Neural crest cell (in vitro differentiated cells): Measurements from ENCODE around the gene USP10. TPM values are rescaled to one million over a fixed set of nuclear protein-coding genes. Genes with fewer than 3 reads are reported as not detected.

Source experiments
- DNase-seq: peaks from one replicate; pipeline ENCODE4 v3.0.0; 2021; ENCODE audit warnings: low read depth, mixed read lengths, low spot score
- H3K27ac Mint-ChIP-seq: one replicate; pipeline ENCODE4 v1.8.0; 2021; ENCODE audit warnings: mild to moderate bottlenecking, mixed read lengths; ENCODE audit not compliant: unreplicated experiment
- H3K27me3 Mint-ChIP-seq: 2 replicates; pipeline ENCODE4 v1.8.0; 2021; ENCODE audit warnings: low read depth, mild to moderate bottlenecking, mixed read lengths
- H3K36me3 Mint-ChIP-seq: 2 replicates; pipeline ENCODE4 v1.8.0; 2021; ENCODE audit warnings: low read depth, mild to moderate bottlenecking, mixed read lengths
- H3K4me1 Mint-ChIP-seq: 2 replicates; pipeline ENCODE4 v1.8.0; 2021; ENCODE audit warnings: mixed read lengths
- H3K4me3 Mint-ChIP-seq: one replicate; pipeline ENCODE4 v1.8.0; 2021; ENCODE audit warnings: mild to moderate bottlenecking, mixed read lengths
- H3K9me3 Mint-ChIP-seq: 2 replicates; pipeline ENCODE4 v1.8.0; 2021; ENCODE audit warnings: mixed read lengths
- total RNA-seq: library from RNA; stranded (reverse); gene quantifications from 2 replicates; pipeline ENCODE4 v1.2.1, GENCODE V29; 2021
- TF ChIP-seq, protein P1 (sequence below): fragments of 200-600 bp; sonication (generic); conservative IDR thresholded peaks from 2 replicates; pipeline ENCODE4 v1.5.0; 2021; ENCODE audit warnings: antibody characterized with exemption, mild to moderate bottlenecking

USP10 gene
- total RNA-seq, 1 donor from 2014 or later: 149 TPM

DNA sequence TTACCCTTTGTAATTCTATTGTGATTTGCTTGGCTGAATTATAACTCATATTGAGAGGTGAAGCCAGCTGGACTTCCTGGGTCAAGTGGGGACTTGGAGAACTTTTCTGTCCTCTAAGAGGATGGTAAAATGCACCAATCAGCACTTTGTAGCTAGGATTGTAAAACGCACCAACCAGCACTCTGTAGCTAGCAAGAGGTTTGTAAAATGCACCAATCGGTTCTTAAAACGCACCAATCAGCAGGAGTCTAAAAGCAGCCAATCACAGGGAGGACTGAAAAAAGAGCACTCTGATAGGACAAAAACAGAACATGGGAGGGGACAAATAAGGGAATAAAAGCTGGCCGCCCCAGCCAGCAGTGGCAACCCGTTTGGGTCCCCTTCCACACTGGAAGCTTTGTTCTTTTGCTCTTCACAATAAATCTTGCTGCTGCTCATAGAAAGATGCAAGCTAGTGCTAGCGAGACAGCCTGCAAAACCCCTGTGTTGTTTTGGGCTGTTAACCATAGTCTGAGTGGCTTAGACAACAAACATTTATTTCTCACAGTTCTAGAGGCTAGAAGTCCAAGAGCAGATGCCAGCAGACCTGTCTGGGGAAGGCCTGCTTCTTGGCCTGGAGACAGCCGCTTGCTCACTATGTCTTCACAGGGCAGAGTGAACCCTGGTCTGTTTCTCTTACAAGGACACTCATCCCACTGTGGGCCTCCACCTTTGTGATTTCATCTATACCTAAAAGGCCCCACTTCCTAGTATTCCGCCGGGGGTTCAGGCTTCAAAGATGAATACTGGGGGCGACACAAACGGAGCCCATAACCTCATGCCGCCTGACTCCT lies 81.0 kb downstream of the USP10 start:
- no peak for DNase-seq
- H3K27ac Mint-ChIP-seq: no peak overlapping the region
- no peaks in the 10 kb centered on the region for H3K9me3 Mint-ChIP-seq
- peaks cover 29% of the 10 kb centered on the region for H3K36me3 Mint-ChIP-seq
- no peaks in the 10 kb centered on the region for H3K4me1 Mint-ChIP-seq
- H3K27me3 Mint-ChIP-seq: no peaks in the 10 kb centered on the region
- TF ChIP-seq, protein P1, sequence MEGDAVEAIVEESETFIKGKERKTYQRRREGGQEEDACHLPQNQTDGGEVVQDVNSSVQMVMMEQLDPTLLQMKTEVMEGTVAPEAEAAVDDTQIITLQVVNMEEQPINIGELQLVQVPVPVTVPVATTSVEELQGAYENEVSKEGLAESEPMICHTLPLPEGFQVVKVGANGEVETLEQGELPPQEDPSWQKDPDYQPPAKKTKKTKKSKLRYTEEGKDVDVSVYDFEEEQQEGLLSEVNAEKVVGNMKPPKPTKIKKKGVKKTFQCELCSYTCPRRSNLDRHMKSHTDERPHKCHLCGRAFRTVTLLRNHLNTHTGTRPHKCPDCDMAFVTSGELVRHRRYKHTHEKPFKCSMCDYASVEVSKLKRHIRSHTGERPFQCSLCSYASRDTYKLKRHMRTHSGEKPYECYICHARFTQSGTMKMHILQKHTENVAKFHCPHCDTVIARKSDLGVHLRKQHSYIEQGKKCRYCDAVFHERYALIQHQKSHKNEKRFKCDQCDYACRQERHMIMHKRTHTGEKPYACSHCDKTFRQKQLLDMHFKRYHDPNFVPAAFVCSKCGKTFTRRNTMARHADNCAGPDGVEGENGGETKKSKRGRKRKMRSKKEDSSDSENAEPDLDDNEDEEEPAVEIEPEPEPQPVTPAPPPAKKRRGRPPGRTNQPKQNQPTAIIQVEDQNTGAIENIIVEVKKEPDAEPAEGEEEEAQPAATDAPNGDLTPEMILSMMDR: no peak
- H3K4me3 Mint-ChIP-seq: no peak overlapping the region

DNA sequence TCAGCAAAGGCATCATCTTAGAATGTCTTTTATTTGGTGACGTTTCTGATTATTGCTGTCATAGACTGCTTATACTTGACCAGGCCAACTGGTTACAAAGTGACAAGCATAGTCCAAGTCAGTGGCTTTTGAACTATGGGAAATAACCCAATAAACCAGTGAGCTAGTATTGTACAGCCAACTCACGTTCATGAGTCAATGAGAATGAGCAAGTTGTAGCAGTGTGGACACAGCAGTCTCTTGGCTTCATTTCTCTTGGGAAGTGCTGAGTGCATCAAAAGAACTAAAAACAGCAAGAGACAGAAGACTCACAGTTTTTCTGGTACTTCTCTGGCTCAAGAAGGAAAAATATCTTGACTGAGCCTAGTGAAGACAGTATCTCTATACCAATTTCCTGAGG lies 83.0 kb downstream of the USP10 start:
- Mint-ChIP-seq H3K27me3 (no peaks in the 10 kb centered on the region), H3K4me3 (no peak overlapping the region), H3K27ac (no peak overlapping the region), H3K9me3 (no peaks in the 10 kb centered on the region), H3K36me3 (peaks cover 27% of the 10 kb centered on the region), H3K4me1 (peaks cover 5% of the 10 kb centered on the region)
- no peak for DNase-seq
- TF ChIP-seq, protein P1: no peak

DNA sequence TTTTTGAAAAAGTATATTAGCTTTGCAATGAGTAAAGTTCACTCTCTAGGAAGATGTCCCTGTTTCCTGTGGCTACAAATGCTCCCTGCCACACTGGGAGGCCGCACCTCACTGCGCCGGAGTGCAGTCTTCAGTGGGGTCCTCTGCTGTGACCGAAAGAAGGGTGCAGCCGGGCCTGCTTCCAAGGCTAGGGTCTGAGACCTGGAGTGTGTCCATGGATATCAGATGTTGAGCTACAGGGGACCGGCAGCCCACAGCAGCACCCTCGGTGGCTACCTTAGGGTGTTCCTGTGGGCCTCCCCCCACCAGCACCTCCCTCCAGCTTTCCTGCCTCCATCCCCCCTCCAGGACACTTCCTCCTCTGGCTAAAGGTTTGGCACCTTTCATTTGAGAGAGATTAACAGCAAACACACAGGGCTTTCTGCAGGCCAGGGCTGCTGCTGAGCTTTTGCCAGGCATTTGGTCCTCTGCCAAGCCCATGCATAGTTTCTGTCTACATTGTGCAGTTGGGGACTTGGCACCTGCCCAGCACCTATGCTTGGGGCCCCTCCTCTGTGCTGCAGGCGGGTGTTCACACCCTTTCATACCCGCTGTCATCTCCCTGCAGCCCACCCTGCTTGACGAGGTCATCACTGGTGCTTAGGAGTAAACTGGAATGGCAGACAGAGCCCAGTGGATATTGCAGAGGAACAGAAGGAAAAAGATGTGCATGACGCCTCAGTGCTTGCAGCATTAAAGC lies 86.2 kb downstream of the USP10 start:
- H3K4me3 Mint-ChIP-seq: no peak overlapping the region
- TF ChIP-seq, protein P1: no peak

DNA sequence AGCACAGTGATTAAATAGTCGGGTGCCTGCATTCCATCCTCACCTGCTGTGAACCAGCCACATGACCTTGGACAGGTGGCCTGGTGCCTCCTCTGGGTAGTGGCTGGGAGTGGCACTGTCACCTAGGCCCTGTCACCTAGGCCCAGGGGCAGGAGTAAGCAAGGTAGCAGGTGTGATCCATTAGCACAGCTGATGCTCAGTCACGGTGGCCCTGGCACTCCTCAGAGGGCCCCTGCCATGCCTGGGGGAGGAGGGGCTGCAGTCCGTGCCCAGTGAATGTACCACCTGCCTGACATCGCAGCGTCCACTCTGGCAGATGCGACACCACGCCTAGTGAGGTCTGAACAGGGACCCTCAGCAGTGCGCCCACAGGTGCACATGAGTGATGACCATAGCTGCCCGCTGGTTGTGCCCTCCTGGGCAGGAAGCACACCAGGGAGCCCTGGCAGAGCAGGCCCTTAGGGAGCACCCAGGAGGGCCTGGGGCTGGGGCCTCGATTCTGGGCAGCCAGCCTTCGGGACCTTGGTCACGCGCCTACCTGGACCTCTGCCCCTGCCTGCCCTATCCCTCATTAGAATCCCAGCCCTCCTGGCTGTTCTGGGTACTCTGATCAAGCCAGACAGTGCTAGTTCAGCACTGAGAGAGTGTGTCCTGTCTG lies 86.9 kb downstream of the USP10 start:
- no peak for DNase-seq
- no peak overlapping the region for H3K27ac Mint-ChIP-seq
- H3K36me3 Mint-ChIP-seq: peaks cover 3% of the 10 kb centered on the region
- TF ChIP-seq, protein P1: no peak
- no peaks in the 10 kb centered on the region for H3K9me3 Mint-ChIP-seq
- H3K27me3 Mint-ChIP-seq: no peaks in the 10 kb centered on the region
- no peak overlapping the region for H3K4me3 Mint-ChIP-seq
- H3K4me1 Mint-ChIP-seq: peaks cover 5% of the 10 kb centered on the region

More for the DNA sequence above, 86.2 kb downstream of the USP10 start:
- H3K4me1 Mint-ChIP-seq: peaks cover 5% of the 10 kb centered on the region
- peaks cover 3% of the 10 kb centered on the region for H3K36me3 Mint-ChIP-seq
- H3K9me3 Mint-ChIP-seq: no peaks in the 10 kb centered on the region
- no peak for DNase-seq
- H3K27ac Mint-ChIP-seq: no peak overlapping the region
- H3K27me3 Mint-ChIP-seq: no peaks in the 10 kb centered on the region

DNA sequence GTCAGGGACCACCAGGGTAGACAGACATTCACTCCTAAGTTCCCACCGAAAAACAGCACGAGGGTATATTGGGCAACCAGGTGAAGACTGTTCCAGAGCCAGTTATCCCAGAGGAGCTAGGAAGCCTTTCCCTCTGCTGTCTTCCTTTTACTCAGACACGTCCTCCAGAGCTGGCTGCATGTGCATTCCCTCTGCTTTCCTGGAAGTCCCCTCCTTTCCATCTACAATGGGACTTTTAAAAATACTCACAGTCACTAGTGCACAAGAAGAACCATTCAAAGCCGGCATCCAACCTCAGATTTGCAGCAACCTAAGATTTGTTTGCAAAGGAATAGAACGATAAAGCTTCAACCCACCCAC lies 87.4 kb downstream of the USP10 start:
- H3K36me3 Mint-ChIP-seq: no peaks in the 10 kb centered on the region
- DNase-seq: no peak
- H3K27me3 Mint-ChIP-seq: no peaks in the 10 kb centered on the region
- H3K4me3 Mint-ChIP-seq: no peak overlapping the region
- H3K9me3 Mint-ChIP-seq: no peaks in the 10 kb centered on the region
- H3K4me1 Mint-ChIP-seq: peaks cover 5% of the 10 kb centered on the region
- TF ChIP-seq, protein P1: no peak
- no peak overlapping the region for H3K27ac Mint-ChIP-seq
